SJCRH30 (cell line): ENCODE results near the gene ALKBH6. TPM values are rescaled to one million over a fixed set of nuclear protein-coding genes. Genes with fewer than 3 reads are reported as not detected.
"Not testable (repeated sequence)": the region's sequence is repeated elsewhere in the genome, so short reads cannot be mapped to it uniquely, and the experiment has no call there.

Source experiments
- DNase-seq, 2 experiments: peaks; one replicate each; pipeline ENCODE4 v3.0.0-alpha.2; 2015 to 2020
- H3K27ac ChIP-seq: fragments of 250-450 bp; sonication (Bioruptor Pico); 2 replicates; pipeline ENCODE4 v1.5.1; 2020; ENCODE audit warnings: mild to moderate bottlenecking, moderate library complexity
- H3K27me3 ChIP-seq: fragments of 250-450 bp; sonication (Bioruptor Pico); 2 replicates; pipeline ENCODE4 v1.5.1; 2020; ENCODE audit warnings: mild to moderate bottlenecking, moderate library complexity
- H3K36me3 ChIP-seq: fragments of 250-450 bp; sonication (Bioruptor Pico); 2 replicates; pipeline ENCODE4 v1.5.1; 2020; ENCODE audit warnings: mild to moderate bottlenecking, moderate library complexity
- H3K4me1 ChIP-seq: fragments of 250-450 bp; sonication (Bioruptor Pico); 2 replicates; pipeline ENCODE4 v1.5.1; 2020; ENCODE audit warnings: mild to moderate bottlenecking, moderate library complexity
- H3K4me3 ChIP-seq: fragments of 250-450 bp; sonication (Bioruptor Pico); 2 replicates; pipeline ENCODE4 v1.5.1; 2020; ENCODE audit warnings: mild to moderate bottlenecking, moderate library complexity
- H3K9me3 ChIP-seq: fragments of 250-450 bp; sonication (Bioruptor Pico); replicated peaks from 2 replicates; pipeline ENCODE4 v1.5.1; 2020; ENCODE audit warnings: mild to moderate bottlenecking, moderate library complexity
- total RNA-seq: library from RNA; depleted of rRNA; stranded (reverse); fragments of >200 nt; shearing (Covaris generic); gene quantifications from 2 replicates; pipeline ENCODE4 v1.2.3, GENCODE V29; 2014

The ALKBH6 gene
- total RNA-seq, 1 experiment from 2014 or later, result 19.8 TPM

- H3K27ac ChIP-seq, result no peak overlapping the region
- H3K4me1 ChIP-seq, result no peaks in the 10 kb centered on the region
- no peak for DNase-seq
- H3K27me3 ChIP-seq, result no peaks in the 10 kb centered on the region
- H3K36me3 ChIP-seq, result no peaks in the 10 kb centered on the region
- H3K4me3 ChIP-seq, result no peak overlapping the region
- no peaks in the 10 kb centered on the region for H3K9me3 ChIP-seq
These were observed 29.9 kb upstream of the ALKBH6 start for GRCh38 chr19:36043952-36044351.

- H3K4me3 ChIP-seq, result no peak overlapping the region
- DNase-seq, result no peak
- no peak overlapping the region for H3K27ac ChIP-seq
- no peaks in the 10 kb centered on the region for H3K27me3 ChIP-seq
- no peaks in the 10 kb centered on the region for H3K9me3 ChIP-seq
- H3K36me3 ChIP-seq, result no peaks in the 10 kb centered on the region
- no peaks in the 10 kb centered on the region for H3K4me1 ChIP-seq
These were observed 27.8 kb upstream of the ALKBH6 start for GRCh38 chr19:36041831-36042230.

DNA sequence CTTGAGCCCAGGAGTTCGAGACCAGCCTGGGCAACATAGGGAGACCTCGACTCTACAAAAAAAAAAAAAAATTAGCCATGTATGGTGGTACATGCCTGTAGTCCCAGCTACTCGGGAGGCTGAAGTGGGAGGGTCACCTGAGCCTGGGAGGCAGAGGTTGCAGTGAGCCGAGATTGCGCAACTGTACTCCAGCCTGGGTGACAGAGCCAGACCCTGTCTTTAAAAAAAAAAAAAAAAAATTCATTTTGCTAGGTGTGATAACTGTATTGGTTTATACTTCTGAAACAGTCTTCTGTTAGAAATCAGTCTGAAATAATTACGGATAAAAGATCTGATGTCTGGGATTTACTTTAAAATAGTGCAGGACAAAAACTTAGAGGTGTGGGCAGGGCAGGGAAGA lies 27.1 kb upstream of the ALKBH6 start:
- not testable (repeated sequence) for H3K36me3 ChIP-seq, H3K9me3 ChIP-seq, H3K27me3 ChIP-seq, H3K4me1 ChIP-seq, H3K27ac ChIP-seq, H3K4me3 ChIP-seq, DNase-seq

DNA sequence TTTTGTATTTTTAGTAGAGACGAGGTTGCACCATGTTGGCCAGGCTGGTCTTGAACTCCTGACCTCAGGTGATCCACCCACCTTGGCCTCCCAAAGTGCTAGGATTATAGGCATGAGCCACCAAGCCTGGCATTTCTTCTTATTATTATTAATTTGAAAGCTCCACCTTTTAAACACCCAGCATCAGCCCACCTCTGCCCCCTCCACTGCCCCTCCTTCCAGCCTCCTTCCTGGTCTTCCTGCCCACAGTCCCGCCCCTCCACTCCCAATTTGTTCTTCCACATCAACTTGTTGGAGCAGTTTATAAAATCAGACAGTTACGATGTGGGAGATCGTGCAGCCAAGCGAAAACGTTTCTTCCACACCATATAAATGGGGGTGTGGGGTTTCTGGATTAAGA lies 26.5 kb upstream of the ALKBH6 start:
- no peaks in the 10 kb centered on the region for H3K9me3 ChIP-seq
- no peaks in the 10 kb centered on the region for H3K36me3 ChIP-seq
- H3K27me3 ChIP-seq, result no peaks in the 10 kb centered on the region
- H3K4me1 ChIP-seq, result no peaks in the 10 kb centered on the region
- no peak for DNase-seq
- H3K4me3 ChIP-seq, result no peak overlapping the region
- no peak overlapping the region for H3K27ac ChIP-seq

DNA sequence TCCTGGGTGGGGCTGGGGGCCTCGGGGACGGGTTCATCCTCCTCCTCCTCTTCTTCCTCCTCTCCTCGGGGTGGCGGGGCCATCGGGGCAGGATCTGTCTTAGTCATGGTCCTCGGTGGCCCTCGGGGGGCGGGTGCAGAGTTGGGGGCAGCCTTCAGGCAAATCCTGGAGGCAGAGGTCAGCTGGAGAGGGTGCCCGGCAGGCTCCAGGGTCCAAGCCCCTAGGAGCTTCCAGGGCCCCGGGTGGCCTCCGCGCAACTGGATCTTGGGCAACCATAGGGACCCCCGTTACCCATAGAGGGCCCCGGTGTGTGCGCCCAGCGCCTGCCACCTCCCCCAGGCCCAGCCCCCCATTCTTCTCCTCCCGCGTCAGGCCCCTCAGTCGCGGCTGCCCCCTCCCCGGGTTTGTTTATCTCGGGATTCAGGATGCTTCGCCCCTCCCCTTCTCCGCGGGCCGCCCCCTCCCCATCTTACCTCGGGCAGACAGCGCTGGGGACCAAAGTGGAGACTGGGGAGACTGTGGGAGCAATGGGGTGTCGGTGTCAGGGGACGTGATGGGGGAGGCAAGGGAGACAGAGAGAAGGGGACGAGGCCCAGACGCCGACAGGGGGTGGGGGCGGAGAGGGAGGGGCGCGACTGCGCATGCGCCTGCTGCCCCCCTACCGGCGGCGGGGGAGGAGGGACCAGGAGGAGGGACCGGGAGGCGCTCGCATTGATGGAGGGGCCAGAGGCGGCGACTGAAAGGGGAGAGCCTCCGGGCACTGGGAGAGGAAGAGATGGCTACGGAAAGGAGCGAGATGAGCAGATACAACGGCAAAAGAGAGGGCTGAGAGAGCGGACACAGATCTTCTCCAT lies 18.5 kb upstream of the ALKBH6 start, which contains the start of gene CLIP3:
CLIP3 (minus strand) TSS at position 623 of the 854 bp plus-strand sequence; CDS start at position 107, 516 bp downstream.
- Histone ChIP-seq H3K36me3 (0 out of 2 replicates have a peak, but pooled peaks cover 1% of the 10 kb centered on the region), H3K9me3 (no peaks in the 10 kb centered on the region), H3K27ac (no peak within 1 kb of the TSS), H3K27me3 (no peaks in the 10 kb centered on the region), H3K4me1 (no peaks in the 10 kb centered on the region), H3K4me3 (peak within 1 kb of the TSS; percentile 60)
- DNase-seq, result peak; percentile 73 to 76

- H3K27me3 ChIP-seq, result no peaks in the 10 kb centered on the region
- no peak overlapping the region for H3K4me3 ChIP-seq
- no peak for DNase-seq
- H3K36me3 ChIP-seq, result 0 out of 2 replicates have a peak, but pooled peaks cover 3% of the 10 kb centered on the region
- H3K27ac ChIP-seq, result no peak overlapping the region
- no peaks in the 10 kb centered on the region for H3K4me1 ChIP-seq
- no peaks in the 10 kb centered on the region for H3K9me3 ChIP-seq
These were observed 17.3 kb upstream of the ALKBH6 start for GRCh38 chr19:36031308-36031707.

DNA sequence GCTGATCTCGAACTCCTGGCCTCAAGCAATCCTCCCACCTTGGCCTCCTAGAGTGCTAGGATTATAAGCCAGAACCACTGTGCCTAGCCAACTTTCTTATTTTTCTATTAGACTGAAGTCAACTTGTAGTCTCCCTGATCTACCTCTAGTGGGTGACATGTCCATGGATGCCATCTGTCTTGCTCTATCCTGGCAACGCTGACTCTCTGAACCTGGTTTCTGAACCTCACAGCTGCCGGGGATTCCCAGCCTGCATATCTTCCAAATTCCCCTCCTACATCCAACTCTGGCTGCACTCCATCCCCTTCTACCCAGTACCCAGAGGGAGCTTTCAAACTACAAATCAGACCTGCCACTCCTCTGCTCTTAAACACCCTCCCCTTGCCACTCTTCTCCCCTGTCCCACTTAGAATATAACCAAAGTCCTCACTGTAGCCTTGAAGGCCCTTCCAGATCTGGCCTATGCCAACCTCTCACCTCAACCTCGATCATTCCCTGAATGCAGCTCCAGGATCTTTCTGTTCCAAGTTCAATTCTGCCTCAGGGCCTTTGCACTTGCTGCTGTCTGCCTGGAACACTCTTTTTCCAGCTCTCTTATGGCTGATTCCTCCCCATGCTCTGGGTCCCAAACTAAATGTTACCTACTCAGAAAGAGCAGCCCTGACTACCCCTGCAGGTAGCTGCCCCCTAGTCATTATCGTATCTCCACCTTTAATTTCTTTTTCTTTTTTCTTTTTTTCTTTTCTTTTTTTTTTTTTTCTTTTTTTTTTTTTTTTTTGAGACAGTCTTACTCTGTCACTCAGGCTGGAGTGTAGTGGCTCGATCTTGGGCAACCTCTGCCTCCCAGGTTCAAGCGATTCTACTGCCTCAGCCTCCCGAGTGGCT lies 16.5 kb upstream of the ALKBH6 start:
- no peak for DNase-seq
- Histone ChIP-seq H3K4me3 (no peak overlapping the region), H3K9me3 (no peaks in the 10 kb centered on the region), H3K4me1 (no peaks in the 10 kb centered on the region), H3K27me3 (no peaks in the 10 kb centered on the region), H3K36me3 (peaks cover 5% of the 10 kb centered on the region; the same call in 1 of the 2 replicates), H3K27ac (no peak overlapping the region)

DNA sequence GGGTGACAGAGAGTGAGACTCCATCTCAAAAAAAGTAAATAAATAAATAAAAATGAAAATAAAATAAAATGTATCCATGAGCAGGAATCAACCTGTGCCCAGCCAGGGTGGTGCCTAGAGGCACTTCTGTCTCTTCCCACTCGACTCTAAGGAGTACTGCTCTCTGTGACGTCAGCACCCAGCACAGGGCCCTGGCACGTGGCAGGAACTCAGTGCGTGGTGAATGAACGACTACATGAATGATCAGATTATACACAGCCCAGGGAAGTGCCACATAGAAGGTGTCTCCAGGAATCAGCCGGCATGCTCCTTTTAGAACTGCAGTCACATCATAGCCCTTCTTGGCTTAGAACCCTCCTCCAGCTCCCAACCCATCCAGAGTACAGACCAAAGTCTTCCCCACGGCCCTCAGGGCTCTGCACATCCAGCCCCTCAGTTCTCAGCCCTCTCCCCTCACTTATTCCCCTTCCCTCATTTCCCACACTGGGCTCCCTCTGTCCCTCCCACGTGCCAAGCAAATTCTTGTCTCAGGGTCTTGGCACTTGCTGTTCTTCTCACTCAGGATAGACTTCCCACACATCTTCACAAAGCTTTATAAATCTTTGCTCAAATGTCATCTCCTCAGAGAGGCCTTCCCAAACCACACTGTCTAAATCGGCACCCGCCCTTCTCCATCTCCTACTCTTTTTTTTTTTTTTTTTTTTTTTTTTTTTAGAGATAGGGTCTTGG lies 14.5 kb upstream of the ALKBH6 start:
- Histone ChIP-seq H3K36me3 (peaks cover 5% of the 10 kb centered on the region; the same call in 1 of the 2 replicates), H3K4me1 (no peaks in the 10 kb centered on the region), H3K27ac (no peak overlapping the region), H3K9me3 (no peaks in the 10 kb centered on the region), H3K27me3 (no peaks in the 10 kb centered on the region), H3K4me3 (no peak overlapping the region)
- no peak for DNase-seq

GRCh38 chr19:36027696-36028095 lies 13.7 kb upstream of the ALKBH6 start:
- Histone ChIP-seq H3K4me1 (no peaks in the 10 kb centered on the region), H3K36me3 (peaks cover 5% of the 10 kb centered on the region; the same call in 1 of the 2 replicates), H3K4me3 (no peak overlapping the region), H3K27me3 (no peaks in the 10 kb centered on the region), H3K27ac (no peak overlapping the region), H3K9me3 (no peaks in the 10 kb centered on the region)
- DNase-seq, result no peak

- Histone ChIP-seq H3K27ac (no peak overlapping the region), H3K9me3 (no peaks in the 10 kb centered on the region), H3K36me3 (peaks cover 8% of the 10 kb centered on the region), H3K4me3 (no peak overlapping the region), H3K4me1 (no peaks in the 10 kb centered on the region), H3K27me3 (no peaks in the 10 kb centered on the region)
- DNase-seq, result no peak
These were observed 12.3 kb upstream of the ALKBH6 start for GRCh38 chr19:36026091-36026876.

- H3K27ac ChIP-seq, result no peak overlapping the region
- H3K36me3 ChIP-seq, result peaks cover 8% of the 10 kb centered on the region
- H3K4me1 ChIP-seq, result no peaks in the 10 kb centered on the region
These were observed 11.5 kb upstream of the ALKBH6 start for GRCh38 chr19:36025541-36025940.

GRCh38 chr19:36023432-36023831 lies 9.4 kb upstream of the ALKBH6 start:
- DNase-seq, result no peak
- H3K27me3 ChIP-seq, result no peaks in the 10 kb centered on the region
- peaks cover 8% of the 10 kb centered on the region for H3K36me3 ChIP-seq
- no peak overlapping the region for H3K27ac ChIP-seq
- H3K4me3 ChIP-seq, result no peak overlapping the region
- no peaks in the 10 kb centered on the region for H3K9me3 ChIP-seq
- no peaks in the 10 kb centered on the region for H3K4me1 ChIP-seq

More at GRCh38 chr19:36025541-36025940, 11.5 kb upstream of the ALKBH6 start:
- Histone ChIP-seq H3K4me3 (no peak overlapping the region), H3K27me3 (no peaks in the 10 kb centered on the region), H3K9me3 (no peaks in the 10 kb centered on the region)
- DNase-seq, result no peak

- Histone ChIP-seq H3K27me3 (no peaks in the 10 kb centered on the region), H3K36me3 (peaks cover 3% of the 10 kb centered on the region), H3K9me3 (no peaks in the 10 kb centered on the region), H3K4me1 (peaks cover 3% of the 10 kb centered on the region; the same call in 1 of the 2 replicates), H3K4me3 (no peak overlapping the region), H3K27ac (no peak overlapping the region)
- no peak for DNase-seq
These were observed 5.2 kb upstream of the ALKBH6 start for GRCh38 chr19:36019061-36019670.
